GM12878 (cell line): ENCODE results near the gene MYO6. TPM values are rescaled to one million over a fixed set of nuclear protein-coding genes. Genes with fewer than 3 reads are reported as not detected.

ENCODE experiments used
- ATAC-seq: fragments of 200-7000 bp; cut with Tn5 transposase; 3 replicates; pipeline ENCODE4 v1.9.1; 2020; ENCODE audit warnings: mild to moderate bottlenecking, moderate library complexity
- BruUV-seq: library from RNA; stranded (reverse); fragments of 400-500 nt; replicated peaks from 2 replicates; lab custom pipeline; 2021; lab: Mats Ljungman, UMichigan
- CTCF ChIA-PET: fragments of 300-600 bp; sonication (Branson Sonifier 250); formaldehyde crosslinking; extraction: SDS; loops from one replicate; lab custom pipeline; 2021; ENCODE audit warnings: inconsistent platforms; lab: Yijun Ruan, JAX
- POLR2A ChIA-PET: fragments of 350-600 bp; formaldehyde crosslinking; extraction: SDS; loops from one replicate; lab custom pipeline; 2021; ENCODE audit warnings: inconsistent platforms; lab: Charles Lee
- RAD21 ChIA-PET: fragments of 300-600 bp; sonication (Branson Sonifier 250); formaldehyde crosslinking; loops from one replicate; lab custom pipeline; 2023; ENCODE audit warnings: antibody characterized with exemption; ENCODE audit not compliant: unreplicated experiment; lab: Charles Lee
- SMC1A ChIA-PET: fragments of 300-600 bp; sonication (Branson Sonifier 250); formaldehyde crosslinking; loops from one replicate; lab custom pipeline; 2023; ENCODE audit not compliant: unreplicated experiment, uncharacterized antibody; lab: Charles Lee
- DNase-seq: peaks from one replicate; pipeline ENCODE4 v3.0.0-alpha.2; 2011; ENCODE audit warnings: low read depth, low spot score
- FAIRE-seq: peaks from 3 replicates; lab custom pipeline; 2011; peaks lifted over from hg19 to GRCh38; lab: Jason Lieb, UNC
- H2AFZ ChIP-seq: 2 replicates; pipeline ENCODE4 v1.6.0; 2011; ENCODE audit warnings: low read depth, low read length, control low read depth; ENCODE audit not compliant: control insufficient read depth
- H3K27ac ChIP-seq: 2 replicates; pipeline ENCODE4 v1.5.1; 2011; ENCODE audit warnings: control low read depth; ENCODE audit not compliant: control insufficient read depth, insufficient read depth
- H3K27me3 ChIP-seq, 2 experiments: replicated peaks in 1 of 2; 2 replicates each; pipeline versions ENCODE4 v1.6.0 to v1.6.1; 2011; ENCODE audit warnings: low read length in 1 of 2; ENCODE audit not compliant: control insufficient read depth in 2 of 2, insufficient read depth in 2 of 2
- H3K36me3 ChIP-seq, 2 experiments: 2 replicates each; pipeline ENCODE4 v1.5.1; 2011; ENCODE audit warnings: low read length in 1 of 2; ENCODE audit not compliant: control insufficient read depth in 2 of 2, insufficient read depth in 2 of 2
- H3K4me1 ChIP-seq: 2 replicates; pipeline ENCODE4 v1.6.1; 2011; ENCODE audit warnings: mild to moderate bottlenecking, low read length, moderate library complexity, mixed read lengths; ENCODE audit not compliant: control insufficient read depth, insufficient read depth
- H3K4me2 ChIP-seq: 2 replicates; pipeline ENCODE4 v1.6.0; 2011; ENCODE audit warnings: control low read depth; ENCODE audit not compliant: control insufficient read depth, insufficient read depth
- H3K4me3 ChIP-seq: fragments of 200-600 bp; sonication (generic); 2 replicates; pipeline ENCODE4 v1.5.1; 2016
- H3K79me2 ChIP-seq: 2 replicates; pipeline ENCODE4 v1.6.0; 2011; ENCODE audit warnings: low read length; ENCODE audit not compliant: control insufficient read depth, insufficient read depth
- H3K9ac ChIP-seq: 2 replicates; pipeline ENCODE4 v1.8.0; 2011; ENCODE audit warnings: low read length, control low read depth, mixed read lengths; ENCODE audit not compliant: control insufficient read depth, insufficient read depth
- H3K9me3 ChIP-seq: replicated peaks from 3 replicates; pipeline ENCODE4 v1.5.1; 2011; ENCODE audit warnings: mild to moderate bottlenecking, low read length; ENCODE audit not compliant: control insufficient read depth, insufficient read depth
- H4K20me1 ChIP-seq: 2 replicates; pipeline ENCODE4 v1.6.0; 2011; ENCODE audit not compliant: control insufficient read depth, insufficient read depth
- BCL3 ChIP-seq: IDR thresholded peaks from 2 replicates; pipeline ENCODE4 v1.6.1; 2011; ENCODE audit warnings: borderline replicate concordance, low read depth, mild to moderate bottlenecking, moderate library complexity, low read length; ENCODE audit not compliant: insufficient read depth, poor library complexity, severe bottlenecking
- E4F1 ChIP-seq: fragments of 450-650 bp; IDR thresholded peaks from 2 replicates; pipeline ENCODE4 v1.6.1; 2018; ENCODE audit warnings: borderline replicate concordance, mild to moderate bottlenecking; ENCODE audit not compliant: partially characterized antibody
- NBN ChIP-seq: fragments of 450-650 bp; IDR thresholded peaks from 2 replicates; pipeline ENCODE4 v1.6.1; 2016
- RELB ChIP-seq: fragments of 450-650 bp; IDR thresholded peaks from 2 replicates; pipeline ENCODE4 v1.6.1; 2017; ENCODE audit warnings: low read depth, mild to moderate bottlenecking, moderate library complexity
- RUNX3 ChIP-seq: IDR thresholded peaks from 2 replicates; pipeline ENCODE4 v1.6.1; 2012; ENCODE audit warnings: low read length, inconsistent platforms
- ZBTB40 ChIP-seq: fragments of 450-650 bp; IDR thresholded peaks from 2 replicates; pipeline ENCODE4 v1.6.1; 2016; ENCODE audit warnings: mild to moderate bottlenecking, moderate library complexity, borderline replicate concordance
- WGBS: methylation state at CpG from one replicate; pipeline ENCODE4 v1.1.6; 2016; ENCODE audit warnings: low lambda C conversion rate; ENCODE audit not compliant: insufficient replicate concordance, insufficient coverage; ENCODE audit errors: missing lambda C conversion rate; 5-methylcytosine and 5-hydroxymethylcytosine counted together
- in situ Hi-C: fragments of 300-500 bp; cut with MboI; formaldehyde crosslinking; loops from 9 replicates; pipeline ENCODE4 v1.14.3; 2018; ENCODE audit warnings: mixed read lengths
- intact Hi-C: fragments of 100-400 bp; cut with micrococcal nuclease; formaldehyde crosslinking; loops from one replicate; pipeline ENCODE4 v1.14.2; 2022; ENCODE audit not compliant: unreplicated experiment
- polyA plus RNA-seq, 11 experiments: library from polyadenylated mRNA; depleted of rRNA in 4 of 11; unstranded in 6 of 11; stranded (reverse) in 5 of 11; fragments of >200 nt; fragmentation: Nextera tagmentation in 4 of 11; fragmentation: Illumina TruSeq in 1 of 11; extraction: Ambion mirVana in 4 of 11; extraction: Trizol in 1 of 11; gene quantifications; 1 replicate in 1 of 11; 2 replicates in 10 of 11; pipeline versions ENCODE4 v1.2.1 to v1.2.3, GENCODE V29; 2011 to 2016; ENCODE audit warnings: inconsistent platforms in 2 of 11, missing spikeins in 2 of 11, low read depth in 1 of 11
- total RNA-seq, 4 experiments: library from RNA; depleted of rRNA in 3 of 4; stranded (reverse); fragments of >200 nt in 3 of 4; fragmentation: Illumina TruSeq in 1 of 4; extraction: Trizol in 1 of 4; gene quantifications; 2 replicates each; pipeline versions ENCODE4 v1.2.1 to v1.2.3, GENCODE V29; 2013 to 2021

MYO6 gene
- total and polyA plus RNA-seq, 10 of the 15 experiments (the other 5 are each of a cell fraction or from before 2014, with no cell fraction given) = 7.9 to 30.4 (median 16.8) TPM

GRCh38 chr6:75770844-75771243 is 21.8 kb downstream of the MYO6 start:
- Histone ChIP-seq H3K9ac (no peak overlapping the region), H3K4me3 (no peak overlapping the region), H2AFZ (no peak overlapping the region), H3K4me1 (no peaks in the 10 kb centered on the region), H3K9me3 (no peaks in the 10 kb centered on the region), H3K27ac (no peak overlapping the region), H3K79me2 (no peaks in the 10 kb centered on the region), H3K36me3 (no peaks in the 10 kb centered on the region), H3K27me3 (no peaks in the 10 kb centered on the region), H4K20me1 (no peaks in the 10 kb centered on the region), H3K4me2 (no peak overlapping the region)
- FAIRE-seq (no peak), DNase-seq (no peak), ATAC-seq (no peak)
- WGBS = 73% methylated on average over 5 of the region's 5 CpGs
- TF ChIP-seq BCL3 = no peak
- intact Hi-C loops (no loop called here), in situ Hi-C loops (no loop called here)
- ChIA-PET SMC1A (interaction anchor here (0.6 to 2.0 kb wide), 8 partner anchors 9 to 141 kb away, joined by 3 to 9 read pairs (median 3); no protein-coding TSS in a partner anchor), POLR2A (interaction anchor here (0.6 to 1.5 kb wide), 4 partner anchors 18 to 162 kb away, joined by 3 read pairs; no protein-coding TSS in a partner anchor), RAD21 (no interaction called here), CTCF (no interaction called here)
- BruUV-seq = no TSS peak

- FAIRE-seq = no peak
- no peak overlapping the region for H2AFZ ChIP-seq
- BruUV-seq = no TSS peak
- H3K4me1 ChIP-seq = no peaks in the 10 kb centered on the region
- H3K79me2 ChIP-seq = no peaks in the 10 kb centered on the region
- no peak overlapping the region for H3K4me3 ChIP-seq
- no peak for DNase-seq
- intact Hi-C loops = no loop called here
- in situ Hi-C loops = no loop called here
- H3K9me3 ChIP-seq = no peaks in the 10 kb centered on the region
- H3K27me3 ChIP-seq = no peaks in the 10 kb centered on the region
- ATAC-seq = peak; percentile 18; the same call in 1 of the 3 replicates
- CTCF ChIA-PET = interaction anchor here (0.9 to 1.2 kb wide), 2 partner anchors 8 to 118 kb away, joined by 3 to 5 read pairs; no protein-coding TSS in a partner anchor
- SMC1A ChIA-PET = interaction anchor here (1.3 kb wide), 1 partner anchor 9 kb away, joined by 3 read pairs; no protein-coding TSS in a partner anchor
- H3K9ac ChIP-seq = no peak overlapping the region
- no peak overlapping the region for H3K4me2 ChIP-seq
- WGBS = 88% methylated on average over 3 of the region's 3 CpGs
- H4K20me1 ChIP-seq = no peaks in the 10 kb centered on the region
- RAD21 ChIA-PET = interaction anchor here (1.0 kb wide), 2 partner anchors 10 to 55 kb away, joined by 3 to 4 read pairs; no protein-coding TSS in a partner anchor
- H3K27ac ChIP-seq = no peak overlapping the region
- POLR2A ChIA-PET = no interaction called here
- no peaks in the 10 kb centered on the region for H3K36me3 ChIP-seq
- TF ChIP-seq E4F1 (no peak), RUNX3 (no peak), ZBTB40 (no peak), RELB (no peak), NBN (no peak)
Measured at GRCh38 chr6:75775219-75775618, 26.2 kb downstream of the MYO6 start.
